Ovary (tissue), 3 donors: Measurements from ENCODE around the gene SOCS3.

Experiments used
- CTCF ChIP-seq, 3 donors: fragments of 450-650 bp in 2 of 3; fragments of 200-600 bp in 1 of 3; IDR thresholded peaks; one replicate each; pipeline versions ENCODE4 v1.5.1 to v1.8.0; 2016 to 2022; ENCODE audit warnings: antibody characterized with exemption in 3 of 3, mild to moderate bottlenecking in 1 of 3
- POLR2A ChIP-seq: fragments of 450-650 bp; IDR thresholded peaks from one replicate; pipeline ENCODE4 v1.6.1; 2017; ENCODE audit warnings: antibody characterized with exemption, mild to moderate bottlenecking, moderate library complexity
- donor health status: DM: no; HTN: no; CAD: no.

- TF ChIP-seq POLR2A (no peak), CTCF (IDR thresholded peaks at IDR 0.05) (no peak)
Measured at GRCh38 chr17:78397681-78398101, 37.8 kb upstream of the SOCS3 start.
